PC-3 (cell line): ENCODE results near the gene ERGIC1. TPM values are rescaled to one million over a fixed set of nuclear protein-coding genes. Genes with fewer than 3 reads are reported as not detected.

ENCODE experiments used
- ATAC-seq: fragments of 200-7000 bp; cut with Tn5 transposase; 2 replicates; pipeline ENCODE4 v1.9.1; 2020; ENCODE audit warnings: mild to moderate bottlenecking, moderate library complexity
- BruUV-seq: library from RNA; stranded (reverse); fragments of 400-500 nt; replicated peaks from 2 replicates; lab custom pipeline; 2021; lab: Mats Ljungman, UMichigan
- CTCF ChIA-PET: fragments of 300-600 bp; sonication (Branson Sonifier 250); formaldehyde crosslinking; loops from one replicate; lab custom pipeline; 2022; ENCODE audit warnings: antibody characterized with exemption; lab: Charles Lee
- POLR2A ChIA-PET: fragments of 300-600 bp; sonication (Branson Sonifier 250); formaldehyde crosslinking; loops from one replicate; lab custom pipeline; 2022; ENCODE audit warnings: antibody characterized with exemption; ENCODE audit not compliant: unreplicated experiment; lab: Charles Lee
- DNase-seq: peaks from one replicate; pipeline ENCODE4 v3.0.0-alpha.2; 2015
- H2AFZ ChIP-seq: fragments of 300-600 bp; sonication (generic); 2 replicates; pipeline ENCODE4 v1.6.0; 2016; ENCODE audit warnings: antibody characterized with exemption, low read length
- H3F3A ChIP-seq: fragments of 300-600 bp; sonication (generic); one replicate; pipeline ENCODE4 v1.6.0; 2017; ENCODE audit warnings: antibody characterized with exemption, low read length, control low read depth, mild to moderate bottlenecking; ENCODE audit not compliant: unreplicated experiment
- H3K27ac ChIP-seq: fragments of 300-600 bp; sonication (generic); 2 replicates; pipeline ENCODE4 v1.5.1; 2016; ENCODE audit warnings: mild to moderate bottlenecking, low read length
- H3K27me3 ChIP-seq: fragments of 300-600 bp; sonication (generic); 2 replicates; pipeline ENCODE4 v1.6.1; 2016; ENCODE audit warnings: low read length, mixed read lengths
- H3K36me3 ChIP-seq: fragments of 300-600 bp; sonication (generic); 2 replicates; pipeline ENCODE4 v1.6.1; 2016; ENCODE audit warnings: low read depth, mixed run types, low read length, mixed read lengths
- H3K4me1 ChIP-seq: fragments of 300-600 bp; sonication (generic); 2 replicates; pipeline ENCODE4 v1.5.1; 2016; ENCODE audit warnings: low read length; ENCODE audit not compliant: insufficient read depth
- H3K4me2 ChIP-seq: fragments of 300-600 bp; sonication (generic); 2 replicates; pipeline ENCODE4 v1.6.0; 2016; ENCODE audit warnings: low read length
- H3K4me3 ChIP-seq: fragments of 300-600 bp; sonication (generic); 2 replicates; pipeline ENCODE4 v1.5.1; 2016; ENCODE audit warnings: mild to moderate bottlenecking, low read length, mixed read lengths
- H3K79me2 ChIP-seq: fragments of 300-600 bp; sonication (generic); 2 replicates; pipeline ENCODE4 v1.6.1; 2017; ENCODE audit warnings: low read length, mixed read lengths
- H3K9ac ChIP-seq: fragments of 300-600 bp; sonication (generic); 2 replicates; pipeline ENCODE4 v1.6.0; 2016; ENCODE audit warnings: mild to moderate bottlenecking, low read length
- H3K9me2 ChIP-seq: fragments of 300-600 bp; sonication (generic); replicated peaks from 2 replicates; pipeline ENCODE4 v1.6.1; 2016; ENCODE audit warnings: mixed run types, low read length, mixed read lengths
- H3K9me3 ChIP-seq: fragments of 300-600 bp; sonication (generic); 2 replicates; pipeline ENCODE4 v1.6.1; 2016; ENCODE audit warnings: low read length, mixed read lengths
- H4K20me1 ChIP-seq: fragments of 300-600 bp; sonication (generic); 2 replicates; pipeline ENCODE4 v1.6.1; 2016; ENCODE audit warnings: low read length, mixed read lengths
- CTCF ChIP-seq: fragments of 300-600 bp; sonication (generic); conservative IDR thresholded peaks from 2 replicates; pipeline ENCODE4 v1.5.1; 2017; ENCODE audit warnings: antibody characterized with exemption, low read depth, mild to moderate bottlenecking, low read length
- EZH2 ChIP-seq: fragments of 300-600 bp; sonication (generic); IDR thresholded peaks from one replicate; pipeline ENCODE4 v1.6.1; 2017; ENCODE audit warnings: antibody characterized with exemption, mild to moderate bottlenecking, low read length; ENCODE audit not compliant: unreplicated experiment
- EZH2phosphoT487 ChIP-seq: fragments of 300-600 bp; sonication (generic); IDR thresholded peaks from 2 replicates; pipeline ENCODE4 v1.6.1; 2018; ENCODE audit warnings: mild to moderate bottlenecking, antibody characterized with exemption, low read length, borderline replicate concordance
- intact Hi-C: fragments of 100-400 bp; cut with micrococcal nuclease; formaldehyde crosslinking; loops from 2 replicates; pipeline ENCODE4 v1.9.0; 2023
- total RNA-seq: library from RNA; depleted of rRNA; stranded (reverse); fragments of >200 nt; gene quantifications from 2 replicates; pipeline ENCODE4 v1.2.3, GENCODE V29; 2014

The ERGIC1 gene
- total RNA-seq, 1 experiment from 2014 or later: 148 TPM

- H3K79me2 ChIP-seq: no peaks in the 10 kb centered on the region
- no peaks in the 10 kb centered on the region for H3F3A ChIP-seq
- ATAC-seq: no peak
- intact Hi-C loops: no loop called here
- no peak overlapping the region for H2AFZ ChIP-seq
- no peaks in the 10 kb centered on the region for H3K9me3 ChIP-seq
- H3K4me2 ChIP-seq: no peak overlapping the region
- no peaks in the 10 kb centered on the region for H3K27me3 ChIP-seq
- H3K36me3 ChIP-seq: no peaks in the 10 kb centered on the region
- H3K4me3 ChIP-seq: no peak overlapping the region
- BruUV-seq: no TSS peak
- no peak for TF ChIP-seq EZH2
- TF ChIP-seq CTCF: no peak
- TF ChIP-seq EZH2phosphoT487: no peak
- ChIA-PET POLR2A (no interaction called here), CTCF (no interaction called here)
- DNase-seq: no peak
- no peak overlapping the region for H3K9ac ChIP-seq
- H3K9me2 ChIP-seq: no peaks in the 10 kb centered on the region
- H4K20me1 ChIP-seq: no peaks in the 10 kb centered on the region
- H3K27ac ChIP-seq: no peak overlapping the region
- peaks cover 19% of the 10 kb centered on the region for H3K4me1 ChIP-seq
Observed at GRCh38 chr5:172827841-172828240, 6.2 kb upstream of the ERGIC1 start.

- BruUV-seq: no TSS peak
- intact Hi-C loops: no loop called here
- no peaks in the 10 kb centered on the region for H4K20me1 ChIP-seq
- no peak overlapping the region for H3K4me3 ChIP-seq
- H3K27ac ChIP-seq: peak overlapping the region; percentile 36
- H3K9me3 ChIP-seq: no peaks in the 10 kb centered on the region
- no peaks in the 10 kb centered on the region for H3K36me3 ChIP-seq
- TF ChIP-seq CTCF (no peak), EZH2phosphoT487 (no peak), EZH2 (no peak)
- DNase-seq: peak; percentile 29
- no peak; the same call in 1 of the 2 replicates for ATAC-seq
- POLR2A ChIA-PET: interaction anchor here (0.6 kb wide), 1 partner anchor 51 kb away, joined by 3 read pairs; no protein-coding TSS in a partner anchor
- H3K9me2 ChIP-seq: no peaks in the 10 kb centered on the region
- H3K4me2 ChIP-seq: no peak overlapping the region
- H3K79me2 ChIP-seq: no peaks in the 10 kb centered on the region
- no peak overlapping the region; the same call in 1 of the 2 replicates for H3K9ac ChIP-seq
- no peaks in the 10 kb centered on the region for H3F3A ChIP-seq
- no peak overlapping the region for H2AFZ ChIP-seq
- H3K4me1 ChIP-seq: peaks cover 19% of the 10 kb centered on the region
- H3K27me3 ChIP-seq: no peaks in the 10 kb centered on the region
- CTCF ChIA-PET: interaction anchor here (0.5 kb wide), 1 partner anchor 51 kb away, joined by 4 read pairs; no protein-coding TSS in a partner anchor
Observed at GRCh38 chr5:172828911-172829431, 5.1 kb upstream of the ERGIC1 start.

GRCh38 chr5:172830275-172830799 is 3.7 kb upstream of the ERGIC1 start:
- BruUV-seq: no TSS peak
- TF ChIP-seq EZH2 (no peak), CTCF (no peak), EZH2phosphoT487 (no peak)
- Histone ChIP-seq H3K9me2 (no peaks in the 10 kb centered on the region), H4K20me1 (no peaks in the 10 kb centered on the region), H3K79me2 (peaks cover 11% of the 10 kb centered on the region), H3K4me3 (no peak overlapping the region), H3K4me1 (peaks cover 22% of the 10 kb centered on the region), H3K9ac (peak overlapping the region; percentile 43), H2AFZ (0 out of 2 replicates have a peak overlapping the region, but pooled peaks have one; percentile 3), H3K27me3 (no peaks in the 10 kb centered on the region), H3K27ac (peak overlapping the region; percentile 52), H3F3A (no peaks in the 10 kb centered on the region), H3K4me2 (no peak overlapping the region), H3K36me3 (no peaks in the 10 kb centered on the region), H3K9me3 (no peaks in the 10 kb centered on the region)
- ATAC-seq (no peak), DNase-seq (no peak)
- ChIA-PET CTCF (no interaction called here), POLR2A (no interaction called here)
- intact Hi-C loops: no loop called here
